CD4-positive, alpha-beta T cell (primary cell): Measurements from ENCODE around the gene IL5. TPM values are rescaled to one million over a fixed set of nuclear protein-coding genes. Genes with fewer than 3 reads are reported as not detected.

Source experiments
- ATAC-seq: fragments of 200-7000 bp; cut with Tn5 transposase; one replicate; pipeline ENCODE4 v1.10.0; 2022; ENCODE audit warnings: mild to moderate bottlenecking; ENCODE audit not compliant: poor library complexity
- CTCF ChIA-PET: fragments of 350-600 bp; sonication (Branson Sonifier 250); formaldehyde crosslinking; loops from one replicate; lab custom pipeline; 2021; ENCODE audit warnings: antibody characterized with exemption, inconsistent platforms; lab: Charles Lee
- POLR2A ChIA-PET: fragments of 350-600 bp; sonication (Branson Sonifier 250); formaldehyde crosslinking; loops from one replicate; lab custom pipeline; 2021; ENCODE audit warnings: antibody characterized with exemption, inconsistent platforms; lab: Charles Lee
- DNase-seq, 14 experiments: peaks; one replicate each; pipeline ENCODE4 v3.0.0-alpha.2; 2013 to 2020; ENCODE audit warnings: mixed read lengths in 2 of 14
- H3K27ac ChIP-seq, 2 donors: one replicate each; pipeline versions ENCODE4 v1.5.1 to v1.7.0; 2013; ENCODE audit warnings: low read length in 2 of 2, low read depth in 1 of 2, mild to moderate bottlenecking in 1 of 2
- H3K27me3 ChIP-seq, 2 experiments: 1 replicate in 1 of 2; 2 replicates in 1 of 2; pipeline versions ENCODE4 v1.6.1 to v1.7.0; 2013; ENCODE audit warnings: low read length in 2 of 2, control low read depth in 1 of 2, mild to moderate bottlenecking in 1 of 2, moderate library complexity in 1 of 2; ENCODE audit not compliant: insufficient read depth in 2 of 2, control insufficient read depth in 1 of 2
- H3K36me3 ChIP-seq: one replicate; pipeline ENCODE4 v1.6.1; 2013; ENCODE audit warnings: low read length, control low read depth; ENCODE audit not compliant: insufficient read depth
- H3K4me1 ChIP-seq: one replicate; pipeline ENCODE4 v1.6.1; 2013; ENCODE audit warnings: low read length, control low read depth; ENCODE audit not compliant: insufficient read depth
- H3K4me3 ChIP-seq: one replicate; pipeline ENCODE4 v1.5.1; 2013; ENCODE audit warnings: mild to moderate bottlenecking, low read length, moderate library complexity
- H3K9me3 ChIP-seq, 2 experiments: 1 replicate in 1 of 2; 2 replicates in 1 of 2; pipeline versions ENCODE4 v1.6.1 to v1.7.0; 2013; ENCODE audit warnings: low read length in 2 of 2, mild to moderate bottlenecking in 2 of 2, control low read depth in 1 of 2, moderate library complexity in 1 of 2; ENCODE audit not compliant: control insufficient read depth in 1 of 2, insufficient read depth in 1 of 2
- H3K27ac Mint-ChIP-seq: one replicate; pipeline ENCODE4 v1.8.0; 2020; ENCODE audit warnings: mixed read lengths
- H3K27me3 Mint-ChIP-seq: one replicate; pipeline ENCODE4 v1.8.0; 2021; ENCODE audit warnings: mixed read lengths
- H3K36me3 Mint-ChIP-seq: one replicate; pipeline ENCODE4 v1.8.0; 2021; ENCODE audit warnings: low read depth, mixed read lengths
- H3K4me1 Mint-ChIP-seq: one replicate; pipeline ENCODE4 v1.8.0; 2021; ENCODE audit warnings: low read depth, mixed read lengths
- H3K4me3 Mint-ChIP-seq: one replicate; pipeline ENCODE4 v1.8.0; 2020; ENCODE audit warnings: mild to moderate bottlenecking, mixed read lengths
- H3K9me3 Mint-ChIP-seq: one replicate; pipeline ENCODE4 v1.8.0; 2020; ENCODE audit warnings: mixed read lengths
- CTCF ChIP-seq: fragments of 200-600 bp; IDR thresholded peaks from one replicate; pipeline ENCODE4 v1.8.0; 2022; ENCODE audit warnings: antibody characterized with exemption, mild to moderate bottlenecking
- intact Hi-C, 2 experiments: fragments of 100-400 bp; cut with DNase I in 1 of 2; cut with micrococcal nuclease in 1 of 2; formaldehyde crosslinking; loops; one replicate each; pipeline versions ENCODE4 v1.15.1 to v1.9.0; 2023 to 2025; cut with DNase I, micrococcal nuclease
- total RNA-seq, 174 experiments: library from RNA in 2 of 174; stranded (reverse) in 2 of 174; gene quantifications; one replicate each; pipeline ENCODE4 v1.2.3 and lab custom pipeline; 2021 to 2026

Gene IL5
- total RNA-seq, 2 experiments from 2014 or later = not detected

GRCh38 chr5:132510076-132510475 lies 33.2 kb downstream of the IL5 start:
- Histone ChIP-seq H3K36me3 (no peaks in the 10 kb centered on the region), H3K9me3 (no peaks in the 10 kb centered on the region), H3K27ac (no peak overlapping the region), H3K4me3 (no peak overlapping the region), H3K27me3 (no peaks in the 10 kb centered on the region), H3K4me1 (no peaks in the 10 kb centered on the region)
- Mint-ChIP-seq H3K4me1 (no peaks in the 10 kb centered on the region), H3K9me3 (no peaks in the 10 kb centered on the region), H3K27me3 (peaks cover 51% of the 10 kb centered on the region), H3K4me3 (no peak overlapping the region), H3K36me3 (no peaks in the 10 kb centered on the region), H3K27ac (no peak overlapping the region)
- ATAC-seq (no peak), DNase-seq (no peak)
- no peak for TF ChIP-seq CTCF
- intact Hi-C loops = no loop called here
- CTCF ChIA-PET = interaction anchor here (1.0 kb wide), 1 partner anchor 17 kb away, joined by 3 read pairs; no protein-coding TSS in a partner anchor
- POLR2A ChIA-PET = no interaction called here

- no peak for TF ChIP-seq CTCF
- Histone ChIP-seq H3K9me3 (no peaks in the 10 kb centered on the region), H3K36me3 (no peaks in the 10 kb centered on the region), H3K27me3 (no peaks in the 10 kb centered on the region), H3K27ac (no peak overlapping the region), H3K4me1 (peaks cover 6% of the 10 kb centered on the region), H3K4me3 (no peak overlapping the region)
- peak in 1 of 14 experiments; percentile 43 for DNase-seq
- Mint-ChIP-seq H3K36me3 (no peaks in the 10 kb centered on the region), H3K4me3 (no peak overlapping the region), H3K27ac (no peak overlapping the region), H3K9me3 (no peaks in the 10 kb centered on the region), H3K4me1 (peaks cover 3% of the 10 kb centered on the region), H3K27me3 (peaks cover 47% of the 10 kb centered on the region)
- ChIA-PET CTCF (interaction anchor here (0.5 to 1.9 kb wide), 2 partner anchors 105 to 120 kb away, joined by 4 to 6 read pairs; no protein-coding TSS in a partner anchor), POLR2A (interaction anchor here (0.5 to 1.9 kb wide), 4 partner anchors 10 to 42 kb away, joined by 3 to 7 read pairs (median 4); partner anchors contain the start of gene IRF1)
- peak; percentile 35 for ATAC-seq
- intact Hi-C loops = loop anchor here in 1 of 2 experiments (10.0 kb wide), 1 partner anchor 441 kb away; the partner anchor contains the start of gene IL3
These were observed 37.1 kb downstream of the IL5 start for GRCh38 chr5:132506094-132506692.

GRCh38 chr5:132505641-132506040 lies 37.7 kb downstream of the IL5 start:
- Mint-ChIP-seq H3K4me3 (no peak overlapping the region), H3K4me1 (peaks cover 8% of the 10 kb centered on the region), H3K36me3 (no peaks in the 10 kb centered on the region), H3K27me3 (peaks cover 45% of the 10 kb centered on the region), H3K9me3 (no peaks in the 10 kb centered on the region), H3K27ac (no peak overlapping the region)
- H3K4me3 ChIP-seq = no peak overlapping the region
- DNase-seq (no peak), ATAC-seq (no peak)
- no peak for TF ChIP-seq CTCF
- H3K36me3 ChIP-seq = no peaks in the 10 kb centered on the region
- no peaks in the 10 kb centered on the region for H3K27me3 ChIP-seq
- CTCF ChIA-PET = interaction anchor here (0.5 to 1.9 kb wide), 2 partner anchors 106 to 119 kb away, joined by 4 to 6 read pairs; no protein-coding TSS in a partner anchor
- H3K4me1 ChIP-seq = peaks cover 11% of the 10 kb centered on the region
- H3K9me3 ChIP-seq = no peaks in the 10 kb centered on the region
- intact Hi-C loops = loop anchor here in 1 of 2 experiments (10.0 kb wide), 1 partner anchor 441 kb away; the partner anchor contains the start of gene IL3
- no peak overlapping the region for H3K27ac ChIP-seq
- POLR2A ChIA-PET = interaction anchor here (0.5 to 1.9 kb wide), 4 partner anchors 10 to 42 kb away, joined by 3 to 7 read pairs (median 4); partner anchors contain the start of gene IRF1
